HepG2 (cell line): ENCODE data around the gene PHACTR1. TPM values are rescaled to one million over a fixed set of nuclear protein-coding genes. Genes with fewer than 3 reads are reported as not detected.
"Not testable (repeated sequence)": the region's sequence is repeated elsewhere in the genome, so short reads cannot be mapped to it uniquely, and the experiment has no call there.

ENCODE experiments used
- ATAC-seq: fragments of 200-7000 bp; cut with Tn5 transposase; 3 replicates; pipeline ENCODE4 v1.9.1; 2020; ENCODE audit warnings: mild to moderate bottlenecking, moderate library complexity
- BruUV-seq: library from RNA; stranded (reverse); fragments of 400-500 nt; replicated peaks from 2 replicates; lab custom pipeline; 2021; lab: Mats Ljungman, UMichigan
- CTCF ChIA-PET: fragments of 300-600 bp; formaldehyde crosslinking; extraction: SDS; loops from one replicate; lab custom pipeline; 2021; ENCODE audit warnings: low total read pairs, inconsistent platforms, low intra/inter-chr PET ratio; lab: Yijun Ruan, JAX
- POLR2A ChIA-PET: fragments of 350-600 bp; sonication (Branson Sonifier 250); formaldehyde crosslinking; loops from one replicate; lab custom pipeline; 2020; ENCODE audit warnings: antibody characterized with exemption, inconsistent platforms; lab: Yijun Ruan, JAX
- DNase-seq: peaks from one replicate; pipeline ENCODE4 v3.0.0-alpha.2; 2015; ENCODE audit warnings: low spot score
- FAIRE-seq: peaks from 3 replicates; lab custom pipeline; 2011; peaks lifted over from hg19 to GRCh38; lab: Jason Lieb, UNC
- H2AFZ ChIP-seq: one replicate; pipeline ENCODE4 v1.6.1; 2011; ENCODE audit warnings: low read length, inconsistent platforms
- H3K27ac ChIP-seq: fragments of 300-600 bp; 3 replicates; pipeline ENCODE4 v1.8.0; 2011; ENCODE audit warnings: mixed run types, mild to moderate bottlenecking, mixed read lengths, low read length, inconsistent platforms; ENCODE audit not compliant: insufficient read depth; ENCODE audit errors: extremely low read length
- H3K27me3 ChIP-seq, 2 experiments: fragments of 200-600 bp in 1 of 2; 2 replicates in 1 of 2; 3 replicates in 1 of 2; pipeline versions ENCODE4 v1.6.0 to v1.8.0; 2011; ENCODE audit warnings: low read length in 2 of 2, mild to moderate bottlenecking in 2 of 2, moderate library complexity in 2 of 2, inconsistent platforms in 1 of 2; ENCODE audit not compliant: insufficient read depth in 2 of 2, control insufficient read depth in 1 of 2
- H3K36me3 ChIP-seq, 2 experiments: fragments of 200-600 bp in 1 of 2; replicated peaks in 1 of 2; 2 replicates in 1 of 2; 3 replicates in 1 of 2; pipeline versions ENCODE4 v1.5.1 to v1.8.0; 2011; ENCODE audit warnings: low read length in 2 of 2, inconsistent platforms in 1 of 2; ENCODE audit not compliant: insufficient read depth in 2 of 2, control insufficient read depth in 1 of 2
- H3K4me1 ChIP-seq: 2 replicates; pipeline ENCODE4 v1.5.1; 2012; ENCODE audit warnings: low read length, inconsistent platforms; ENCODE audit not compliant: insufficient read depth
- H3K4me2 ChIP-seq: 2 replicates; pipeline ENCODE4 v1.6.0; 2011; ENCODE audit warnings: low read depth, low read length, inconsistent platforms
- H3K4me3 ChIP-seq, 3 experiments: fragments of 200-600 bp in 1 of 3; sonication (generic), shearing (Covaris generic) in 1 of 3; replicated peaks in 1 of 3; 2 replicates each; pipeline ENCODE4 v1.5.1; 2011 to 2016; ENCODE audit warnings: low read length in 3 of 3, inconsistent platforms in 2 of 3, low read depth in 2 of 3, mild to moderate bottlenecking in 2 of 3, control low read depth in 1 of 3, mixed read lengths in 1 of 3; ENCODE audit not compliant: insufficient read depth in 1 of 3
- H3K79me2 ChIP-seq: one replicate; pipeline ENCODE4 v1.6.1; 2011; ENCODE audit warnings: low read length, inconsistent platforms; ENCODE audit not compliant: insufficient read depth
- H3K9ac ChIP-seq: 2 replicates; pipeline ENCODE4 v1.6.0; 2011; ENCODE audit warnings: mild to moderate bottlenecking, low read depth, low read length, inconsistent platforms; ENCODE audit not compliant: insufficient read depth
- H3K9me3 ChIP-seq: 2 replicates; pipeline ENCODE4 v1.5.1; 2012; ENCODE audit warnings: mild to moderate bottlenecking, low read length
- H4K20me1 ChIP-seq: 2 replicates; pipeline ENCODE4 v1.6.0; 2011; ENCODE audit warnings: inconsistent platforms, mild to moderate bottlenecking, low read length, moderate library complexity; ENCODE audit not compliant: insufficient read depth
- AGO1 ChIP-seq: fragments of 200-400 bp; formaldehyde crosslinking; IDR thresholded peaks from 2 replicates; pipeline ENCODE4 v1.6.1; 2017; ENCODE audit warnings: mild to moderate bottlenecking, low read depth, low read length, moderate library complexity; ENCODE audit not compliant: poor library complexity, severe bottlenecking
- CCDC6 ChIP-seq: sonication (generic); formaldehyde crosslinking; IDR thresholded peaks from 2 replicates; pipeline ENCODE4 v1.8.1; 2022; ENCODE audit warnings: mild to moderate bottlenecking, missing genetic modification reagents, moderate library complexity
- MIER3 ChIP-seq: IDR thresholded peaks from 2 replicates; pipeline ENCODE4 v1.6.1; 2016; ENCODE audit warnings: missing compliant biosample characterization, borderline replicate concordance
- PCBP1 ChIP-seq: fragments of 200-400 bp; formaldehyde crosslinking; IDR thresholded peaks from 2 replicates; pipeline ENCODE4 v1.6.1; 2017; ENCODE audit warnings: mild to moderate bottlenecking, low read depth, low read length, borderline replicate concordance
- ZBTB3 ChIP-seq: sonication (generic); formaldehyde crosslinking; IDR thresholded peaks from 2 replicates; pipeline ENCODE4 v1.4.0; 2020; ENCODE audit warnings: low read depth, mild to moderate bottlenecking, moderate library complexity, missing genetic modification reagents, borderline replicate concordance
- ZFP36L2 ChIP-seq: sonication (generic); formaldehyde crosslinking; IDR thresholded peaks from 2 replicates; pipeline ENCODE4 v1.4.0; 2020; ENCODE audit warnings: missing genetic modification reagents
- ZNF180 ChIP-seq: sonication (generic); formaldehyde crosslinking; IDR thresholded peaks from 2 replicates; pipeline ENCODE4 v1.4.0; 2020; ENCODE audit warnings: low read depth, missing genetic modification reagents, borderline replicate concordance
- ZNF430 ChIP-seq: sonication (generic); formaldehyde crosslinking; IDR thresholded peaks from 2 replicates; pipeline ENCODE4 v1.9.0; 2021; ENCODE audit warnings: mild to moderate bottlenecking, missing genetic modification reagents
- WGBS: methylation state at CpG from one replicate; pipeline ENCODE4 v1.1.6; 2017; ENCODE audit warnings: low lambda C conversion rate; 5-methylcytosine and 5-hydroxymethylcytosine counted together
- in situ Hi-C: cut with HindIII; loops from 2 replicates; pipeline ENCODE4 v1.10.0; 2017; ENCODE audit warnings: low pct_unique_long_range_greater_than_20kb; ENCODE audit not compliant: extremely low pct_ligation_motif_present
- intact Hi-C: fragments of 100-400 bp; cut with micrococcal nuclease; formaldehyde crosslinking; loops from one replicate; pipeline ENCODE4 v1.10.0; 2022; ENCODE audit not compliant: unreplicated experiment
- polyA plus RNA-seq, 8 experiments: library from polyadenylated mRNA; depleted of rRNA in 3 of 8; stranded (reverse) in 7 of 8; unstranded in 1 of 8; fragments of >200 nt; fragmentation: Illumina TruSeq in 4 of 8; extraction: Trizol in 4 of 8; gene quantifications; 2 replicates each; pipeline versions ENCODE4 v1.2.1 to v1.2.3, GENCODE V29; 2011 to 2016; ENCODE audit warnings: low read depth in 4 of 8, missing spikeins in 1 of 8, mixed read lengths in 1 of 8; ENCODE audit not compliant: insufficient read depth in 1 of 8
- total RNA-seq, 5 experiments: library from RNA; depleted of rRNA; stranded (reverse); fragments of >200 nt; fragmentation: Illumina TruSeq; extraction: Trizol; gene quantifications; 2 replicates each; pipeline ENCODE4 v1.2.3, GENCODE V29; 2016; ENCODE audit warnings: low read depth in 1 of 5
- TF ChIP-seq, protein P1 (sequence below): sonication (generic); formaldehyde crosslinking; IDR thresholded peaks from 2 replicates; pipeline ENCODE4 v1.4.0; 2020; ENCODE audit warnings: mild to moderate bottlenecking, missing genetic modification reagents
- TF ChIP-seq, protein P2 (sequence below): sonication (generic); formaldehyde crosslinking; IDR thresholded peaks from 2 replicates; pipeline ENCODE4 v1.4.0; 2020; ENCODE audit warnings: missing genetic modification reagents, borderline replicate concordance

The PHACTR1 gene
- total and polyA plus RNA-seq, 2 of the 13 experiments (the other 11 are each of a cell fraction or from before 2014, with no cell fraction given), result 0.09 TPM; not detected in 1

DNA sequence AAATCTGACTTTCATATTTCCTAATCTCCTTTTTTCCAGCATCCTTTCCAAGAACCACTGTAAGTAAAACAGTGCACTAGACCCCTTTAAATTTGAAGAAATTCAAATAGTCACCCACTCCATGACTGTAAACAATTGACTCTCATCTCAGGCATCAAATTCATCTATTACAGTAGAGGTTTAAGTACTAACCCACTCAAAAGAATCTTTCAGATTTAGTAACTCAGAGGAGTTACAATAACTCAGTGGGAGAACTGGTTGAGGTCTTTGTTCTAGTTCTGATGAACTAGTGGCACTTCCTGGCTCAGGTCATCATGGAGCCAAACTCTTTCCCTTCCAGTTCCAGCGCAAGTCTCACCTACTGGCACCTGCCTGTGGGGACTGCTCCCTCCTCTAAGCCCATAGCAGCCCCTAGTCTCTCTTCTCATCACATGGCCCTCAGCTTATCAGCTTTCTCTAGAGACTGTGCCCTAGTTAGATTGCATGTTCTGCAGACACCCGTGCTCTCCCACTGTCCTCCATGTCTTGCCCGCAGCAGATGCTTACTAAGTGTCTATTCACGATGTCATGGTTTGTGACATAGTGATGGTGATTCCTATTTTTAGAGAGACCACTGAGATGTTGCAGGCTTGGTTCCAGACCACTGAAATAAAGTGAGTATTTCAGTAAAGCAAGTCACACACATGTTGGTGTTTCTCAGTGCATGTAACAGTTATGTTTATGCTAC lies 415.5 kb downstream of the PHACTR1 start:
- H3K9ac ChIP-seq, result no peak overlapping the region
- 1% methylated on average over 4 of the region's 4 CpGs for WGBS
- TF ChIP-seq ZBTB3 (CRISPR knock-in tag) (no peak), PCBP1 (no peak), ZNF430 (CRISPR knock-in tag) (no peak), ZFP36L2 (CRISPR knock-in tag) (no peak), CCDC6 (CRISPR knock-in tag) (no peak), AGO1 (no peak), MIER3 (CRISPR knock-in tag) (no peak), ZNF180 (CRISPR knock-in tag) (no peak)
- TF ChIP-seq, protein P1, sequence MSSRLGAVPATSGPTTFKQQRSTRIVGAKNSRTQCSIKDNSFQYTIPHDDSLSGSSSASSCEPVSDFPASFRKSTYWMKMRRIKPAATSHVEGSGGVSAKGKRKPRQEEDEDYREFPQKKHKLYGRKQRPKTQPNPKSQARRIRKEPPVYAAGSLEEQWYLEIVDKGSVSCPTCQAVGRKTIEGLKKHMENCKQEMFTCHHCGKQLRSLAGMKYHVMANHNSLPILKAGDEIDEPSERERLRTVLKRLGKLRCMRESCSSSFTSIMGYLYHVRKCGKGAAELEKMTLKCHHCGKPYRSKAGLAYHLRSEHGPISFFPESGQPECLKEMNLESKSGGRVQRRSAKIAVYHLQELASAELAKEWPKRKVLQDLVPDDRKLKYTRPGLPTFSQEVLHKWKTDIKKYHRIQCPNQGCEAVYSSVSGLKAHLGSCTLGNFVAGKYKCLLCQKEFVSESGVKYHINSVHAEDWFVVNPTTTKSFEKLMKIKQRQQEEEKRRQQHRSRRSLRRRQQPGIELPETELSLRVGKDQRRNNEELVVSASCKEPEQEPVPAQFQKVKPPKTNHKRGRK (CRISPR knock-in tag), result no peak
- TF ChIP-seq, protein P2, sequence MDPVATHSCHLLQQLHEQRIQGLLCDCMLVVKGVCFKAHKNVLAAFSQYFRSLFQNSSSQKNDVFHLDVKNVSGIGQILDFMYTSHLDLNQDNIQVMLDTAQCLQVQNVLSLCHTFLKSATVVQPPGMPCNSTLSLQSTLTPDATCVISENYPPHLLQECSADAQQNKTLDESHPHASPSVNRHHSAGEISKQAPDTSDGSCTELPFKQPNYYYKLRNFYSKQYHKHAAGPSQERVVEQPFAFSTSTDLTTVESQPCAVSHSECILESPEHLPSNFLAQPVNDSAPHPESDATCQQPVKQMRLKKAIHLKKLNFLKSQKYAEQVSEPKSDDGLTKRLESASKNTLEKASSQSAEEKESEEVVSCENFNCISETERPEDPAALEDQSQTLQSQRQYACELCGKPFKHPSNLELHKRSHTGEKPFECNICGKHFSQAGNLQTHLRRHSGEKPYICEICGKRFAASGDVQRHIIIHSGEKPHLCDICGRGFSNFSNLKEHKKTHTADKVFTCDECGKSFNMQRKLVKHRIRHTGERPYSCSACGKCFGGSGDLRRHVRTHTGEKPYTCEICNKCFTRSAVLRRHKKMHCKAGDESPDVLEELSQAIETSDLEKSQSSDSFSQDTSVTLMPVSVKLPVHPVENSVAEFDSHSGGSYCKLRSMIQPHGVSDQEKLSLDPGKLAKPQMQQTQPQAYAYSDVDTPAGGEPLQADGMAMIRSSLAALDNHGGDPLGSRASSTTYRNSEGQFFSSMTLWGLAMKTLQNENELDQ (CRISPR knock-in tag), result no peak
- no peaks in the 10 kb centered on the region for H3K79me2 ChIP-seq
- DNase-seq (no peak), FAIRE-seq (no peak), ATAC-seq (no peak)
- intact Hi-C loops, result no loop called here
- no peaks in the 10 kb centered on the region for H3K36me3 ChIP-seq
- no peaks in the 10 kb centered on the region for H4K20me1 ChIP-seq
- H3K4me3 ChIP-seq, result no peak overlapping the region
- ChIA-PET POLR2A (no interaction called here), CTCF (no interaction called here)
- H3K9me3 ChIP-seq, result no peaks in the 10 kb centered on the region
- in situ Hi-C loops, result no loop called here
- 0 out of 5 replicates have a peak, but pooled peaks cover 0 to 3% of the 10 kb centered on the region in 2 experiments for H3K27me3 ChIP-seq
- no peak overlapping the region for H2AFZ ChIP-seq
- no TSS peak for BruUV-seq
- H3K4me2 ChIP-seq, result no peak overlapping the region
- H3K27ac ChIP-seq, result no peak overlapping the region
- H3K4me1 ChIP-seq, result no peaks in the 10 kb centered on the region

DNA sequence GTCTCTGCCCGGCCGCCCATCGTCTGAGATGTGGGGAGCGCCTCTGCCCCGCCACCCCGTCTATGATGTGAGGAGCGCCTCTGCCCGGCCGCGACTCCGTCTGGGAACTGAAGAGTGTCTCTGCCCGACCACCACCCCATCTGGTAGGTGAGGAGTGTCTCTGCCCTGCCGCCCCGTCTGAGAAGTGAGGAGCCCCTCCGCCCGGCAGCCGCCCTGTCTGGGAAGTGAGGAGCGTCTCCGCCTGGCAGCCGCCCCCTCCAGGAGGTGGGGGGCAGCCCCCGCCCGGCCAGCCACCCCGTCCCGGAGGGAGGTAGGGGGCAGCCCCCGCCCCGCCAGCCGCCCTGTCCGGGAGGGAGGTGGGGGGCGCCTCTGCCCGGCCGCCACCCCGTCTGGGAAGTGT lies 417.3 kb downstream of the PHACTR1 start:
- CTCF ChIA-PET, H3K9ac ChIP-seq, H3K4me3 ChIP-seq, H3K4me1 ChIP-seq, H3K36me3 ChIP-seq, POLR2A ChIA-PET, H3K4me2 ChIP-seq, H4K20me1 ChIP-seq, intact Hi-C loops, H3K9me3 ChIP-seq, DNase-seq, H3K79me2 ChIP-seq, in situ Hi-C loops, H2AFZ ChIP-seq, FAIRE-seq, BruUV-seq, ATAC-seq, H3K27ac ChIP-seq: not testable (repeated sequence)
- 76% methylated on average over 31 of the region's 32 CpGs for WGBS
- peaks cover 0 to 12% of the 10 kb centered on the region in 2 experiments; a peak in 1 of 5 replicates for H3K27me3 ChIP-seq
